GM06990 (cell line): ENCODE data around the gene TM9SF1.

ENCODE experiments used
- DNase-seq: peaks from one replicate; pipeline ENCODE4 v3.0.0-alpha.2; 2011; ENCODE audit not compliant: insufficient read length; ENCODE audit errors: extremely low read depth
- H3K27me3 ChIP-seq: replicated peaks from 2 replicates; pipeline ENCODE4 v1.6.0; 2011; ENCODE audit warnings: low read length; ENCODE audit not compliant: control insufficient read depth, insufficient read depth
- H3K36me3 ChIP-seq: 2 replicates; pipeline ENCODE4 v1.5.1; 2011; ENCODE audit warnings: low read length; ENCODE audit not compliant: control insufficient read depth, insufficient read depth
- H3K4me3 ChIP-seq: replicated peaks from 2 replicates; pipeline ENCODE4 v1.5.1; 2011; ENCODE audit warnings: low read depth, mild to moderate bottlenecking, control low read depth, low read length
- TF ChIP-seq, protein P1 (sequence below): IDR thresholded peaks from 2 replicates; pipeline ENCODE4 v1.5.1; 2011; ENCODE audit warnings: low read length, control low read depth, mild to moderate bottlenecking, inconsistent platforms; ENCODE audit not compliant: insufficient read depth, poor library complexity, severe bottlenecking

TM9SF1 gene

DNA sequence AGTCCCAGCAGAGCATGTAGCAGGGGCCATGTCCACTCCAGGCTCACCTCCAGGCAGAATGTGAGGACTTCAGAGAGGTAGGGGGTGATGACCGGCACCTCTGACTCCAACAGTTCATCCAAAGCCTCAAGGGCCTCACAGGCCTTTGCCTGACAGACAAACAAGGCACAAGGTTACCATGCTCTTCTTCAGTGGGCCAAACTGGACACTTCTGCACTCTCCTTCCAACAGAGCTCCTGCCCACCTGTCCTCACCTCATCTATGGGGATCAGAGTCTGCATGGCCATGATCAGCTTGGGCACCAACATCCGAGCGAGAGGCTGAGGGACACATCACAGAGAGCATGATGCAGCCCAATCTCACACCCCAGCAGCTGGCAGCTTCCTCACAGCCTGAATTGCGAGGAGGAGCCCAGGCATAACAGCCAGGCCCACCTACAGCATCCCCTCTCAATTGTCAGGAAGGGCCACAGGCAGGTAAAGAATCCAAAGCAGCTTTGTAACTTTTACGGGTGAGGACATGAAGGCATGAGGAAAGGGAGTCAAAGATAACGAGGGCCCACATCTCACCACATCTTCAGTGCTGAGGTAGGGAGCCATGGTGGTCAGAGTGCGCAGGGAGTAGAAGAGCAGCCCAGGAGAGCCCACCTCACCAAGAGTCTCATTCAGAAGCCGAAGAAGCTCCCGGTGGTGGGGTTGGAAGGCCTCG, 8.3 kb downstream of the TM9SF1 start:
- peaks cover 50% of the 10 kb centered on the region for H3K36me3 ChIP-seq
- TF ChIP-seq, protein P1, sequence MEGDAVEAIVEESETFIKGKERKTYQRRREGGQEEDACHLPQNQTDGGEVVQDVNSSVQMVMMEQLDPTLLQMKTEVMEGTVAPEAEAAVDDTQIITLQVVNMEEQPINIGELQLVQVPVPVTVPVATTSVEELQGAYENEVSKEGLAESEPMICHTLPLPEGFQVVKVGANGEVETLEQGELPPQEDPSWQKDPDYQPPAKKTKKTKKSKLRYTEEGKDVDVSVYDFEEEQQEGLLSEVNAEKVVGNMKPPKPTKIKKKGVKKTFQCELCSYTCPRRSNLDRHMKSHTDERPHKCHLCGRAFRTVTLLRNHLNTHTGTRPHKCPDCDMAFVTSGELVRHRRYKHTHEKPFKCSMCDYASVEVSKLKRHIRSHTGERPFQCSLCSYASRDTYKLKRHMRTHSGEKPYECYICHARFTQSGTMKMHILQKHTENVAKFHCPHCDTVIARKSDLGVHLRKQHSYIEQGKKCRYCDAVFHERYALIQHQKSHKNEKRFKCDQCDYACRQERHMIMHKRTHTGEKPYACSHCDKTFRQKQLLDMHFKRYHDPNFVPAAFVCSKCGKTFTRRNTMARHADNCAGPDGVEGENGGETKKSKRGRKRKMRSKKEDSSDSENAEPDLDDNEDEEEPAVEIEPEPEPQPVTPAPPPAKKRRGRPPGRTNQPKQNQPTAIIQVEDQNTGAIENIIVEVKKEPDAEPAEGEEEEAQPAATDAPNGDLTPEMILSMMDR = no peak
- no peak overlapping the region for H3K4me3 ChIP-seq
- no peak for DNase-seq
- H3K27me3 ChIP-seq = no peaks in the 10 kb centered on the region

DNA sequence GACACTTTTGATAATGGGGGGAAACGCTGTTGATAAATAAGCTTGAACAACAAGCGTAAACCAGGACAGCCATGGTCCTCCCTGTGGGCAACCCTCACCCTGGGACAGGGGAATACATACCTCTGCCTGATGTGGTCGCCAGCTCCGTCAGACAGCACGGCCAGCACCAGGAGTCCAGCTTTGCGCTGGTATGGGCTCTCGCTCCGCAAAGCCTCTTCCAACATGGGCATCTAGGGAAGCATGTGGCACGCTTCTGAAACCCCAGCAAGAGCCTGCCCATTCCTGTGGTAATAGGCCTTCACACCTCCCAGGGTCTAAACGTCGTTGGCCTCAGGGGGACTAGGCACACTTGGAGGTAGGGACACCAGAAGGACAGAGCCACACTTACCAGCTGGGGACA, 9.5 kb downstream of the TM9SF1 start:
- DNase-seq = no peak
- peaks cover 52% of the 10 kb centered on the region for H3K36me3 ChIP-seq
- no peak overlapping the region for H3K4me3 ChIP-seq
- no peaks in the 10 kb centered on the region for H3K27me3 ChIP-seq
- TF ChIP-seq, protein P1 = no peak

DNA sequence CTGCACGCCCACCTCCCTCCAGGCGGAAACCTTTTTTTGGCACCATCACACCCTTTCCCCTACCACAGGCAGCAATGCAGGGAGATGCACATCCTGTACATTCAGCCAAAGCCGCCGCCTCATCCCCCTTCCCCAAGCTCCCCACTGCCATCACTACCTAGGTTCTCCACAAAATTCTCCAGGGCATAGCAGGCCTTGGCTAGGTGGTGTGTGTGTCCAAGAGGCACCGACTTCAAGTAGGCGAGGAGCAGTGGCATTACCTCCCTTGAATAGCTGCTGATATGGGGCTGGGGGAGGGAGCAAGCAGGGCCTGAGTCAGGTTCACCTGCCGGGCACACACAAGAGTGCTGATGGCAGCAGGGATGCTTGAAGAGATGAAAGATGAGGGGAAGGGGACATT, 10.2 kb downstream of the TM9SF1 start:
- no peaks in the 10 kb centered on the region for H3K27me3 ChIP-seq
- TF ChIP-seq, protein P1 = no peak
- H3K36me3 ChIP-seq = peaks cover 55% of the 10 kb centered on the region
- DNase-seq = no peak
- H3K4me3 ChIP-seq = no peak overlapping the region

- Histone ChIP-seq H3K4me3 (no peak overlapping the region), H3K27me3 (no peaks in the 10 kb centered on the region), H3K36me3 (peaks cover 60% of the 10 kb centered on the region)
- DNase-seq = no peak
- TF ChIP-seq, protein P1 = no peak
These were observed 10.9 kb downstream of the TM9SF1 start for GRCh38 chr14:24184104-24184970.

GRCh38 chr14:24183014-24183481, 12.2 kb downstream of the TM9SF1 start:
- Histone ChIP-seq H3K4me3 (no peak overlapping the region), H3K36me3 (peaks cover 72% of the 10 kb centered on the region), H3K27me3 (no peaks in the 10 kb centered on the region)
- TF ChIP-seq, protein P1 = no peak
- no peak for DNase-seq
